DND-41 (cell line): ENCODE measurements around the gene NUDT22.

ENCODE experiments used
- ATAC-seq: fragments of 200-7000 bp; cut with Tn5 transposase; 3 replicates; pipeline ENCODE4 v1.9.1; 2021; ENCODE audit warnings: low read depth; ENCODE audit not compliant: insufficient read depth
- DNase-seq: peaks from one replicate; pipeline ENCODE4 v3.0.0-alpha.2; 2020
- H2AFZ ChIP-seq: 2 replicates; pipeline ENCODE4 v1.6.0; 2012; ENCODE audit warnings: low read depth, low read length
- H3K27ac ChIP-seq: 2 replicates; pipeline ENCODE4 v1.5.1; 2012; ENCODE audit warnings: low read length, inconsistent platforms
- H3K27me3 ChIP-seq: fragments of 200-600 bp; sonication (generic); 2 replicates; pipeline ENCODE4 v1.6.0; 2012; ENCODE audit warnings: low read length, mild to moderate bottlenecking, inconsistent platforms; ENCODE audit not compliant: insufficient read depth, poor library complexity
- H3K36me3 ChIP-seq: 2 replicates; pipeline ENCODE4 v1.5.1; 2012; ENCODE audit warnings: low read length, inconsistent platforms; ENCODE audit not compliant: insufficient read depth
- H3K4me1 ChIP-seq: 2 replicates; pipeline ENCODE4 v1.5.1; 2012; ENCODE audit warnings: mild to moderate bottlenecking, low read length; ENCODE audit not compliant: insufficient read depth
- H3K4me2 ChIP-seq: 2 replicates; pipeline ENCODE4 v1.6.0; 2012; ENCODE audit warnings: mild to moderate bottlenecking, moderate library complexity, low read length, inconsistent platforms; ENCODE audit not compliant: insufficient read depth
- H3K4me3 ChIP-seq, 2 experiments: fragments of 200-600 bp in 1 of 2; shearing (Covaris generic) in 1 of 2; 2 replicates each; pipeline ENCODE4 v1.5.1; 2012 to 2016; ENCODE audit warnings: inconsistent platforms in 2 of 2, low read length in 2 of 2, mild to moderate bottlenecking in 2 of 2, low read depth in 1 of 2, moderate library complexity in 1 of 2
- H3K79me2 ChIP-seq: 2 replicates; pipeline ENCODE4 v1.6.0; 2012; ENCODE audit warnings: low read length, inconsistent platforms; ENCODE audit not compliant: insufficient read depth
- H3K9ac ChIP-seq: 2 replicates; pipeline ENCODE4 v1.6.0; 2012; ENCODE audit warnings: low read depth, mild to moderate bottlenecking, inconsistent platforms, low read length, moderate library complexity
- H3K9me3 ChIP-seq: 2 replicates; pipeline ENCODE4 v1.5.1; 2012; ENCODE audit warnings: low read length, moderate library complexity, mild to moderate bottlenecking, inconsistent platforms; ENCODE audit not compliant: insufficient read depth, severe bottlenecking
- H4K20me1 ChIP-seq: 2 replicates; pipeline ENCODE4 v1.6.0; 2012; ENCODE audit warnings: low read length; ENCODE audit not compliant: insufficient read depth
- CTCF ChIP-seq: IDR thresholded peaks from 2 replicates; pipeline ENCODE4 v1.5.1; 2012; ENCODE audit warnings: borderline replicate concordance, low read length, moderate library complexity, mild to moderate bottlenecking; ENCODE audit not compliant: poor library complexity, severe bottlenecking; ENCODE audit errors: extremely low read depth
- EZH2 ChIP-seq: IDR thresholded peaks from 3 replicates; pipeline ENCODE4 v1.6.1; 2012; ENCODE audit warnings: borderline replicate concordance, low read depth, mild to moderate bottlenecking, moderate library complexity, low read length, inconsistent platforms; ENCODE audit not compliant: severe bottlenecking

The NUDT22 gene

GRCh38 chr11:64249038-64249437 is 23.0 kb downstream of the NUDT22 start:
- Histone ChIP-seq H3K27me3 (no peaks in the 10 kb centered on the region), H3K4me1 (peaks cover 52% of the 10 kb centered on the region), H3K27ac (no peak overlapping the region), H3K79me2 (peaks cover 28% of the 10 kb centered on the region), H4K20me1 (peaks cover 21% of the 10 kb centered on the region), H3K4me3 (no peak overlapping the region), H3K9me3 (no peaks in the 10 kb centered on the region), H2AFZ (no peak overlapping the region), H3K36me3 (peaks cover 12% of the 10 kb centered on the region), H3K9ac (no peak overlapping the region), H3K4me2 (no peak overlapping the region)
- DNase-seq = no peak
- TF ChIP-seq CTCF = no peak
- TF ChIP-seq EZH2 = no peak
- ATAC-seq = no peak

GRCh38 chr11:64249563-64250414 is 23.7 kb downstream of the NUDT22 start:
- Histone ChIP-seq H3K27me3 (no peaks in the 10 kb centered on the region), H3K4me1 (peaks cover 44% of the 10 kb centered on the region), H2AFZ (no peak overlapping the region), H3K27ac (no peak overlapping the region), H4K20me1 (peaks cover 17% of the 10 kb centered on the region), H3K79me2 (peaks cover 22% of the 10 kb centered on the region), H3K36me3 (peaks cover 10% of the 10 kb centered on the region), H3K4me3 (no peak overlapping the region), H3K4me2 (no peak overlapping the region), H3K9me3 (no peaks in the 10 kb centered on the region), H3K9ac (no peak overlapping the region)
- DNase-seq (no peak), ATAC-seq (no peak)
- TF ChIP-seq EZH2 (no peak), CTCF (no peak)

- peaks cover 37% of the 10 kb centered on the region for H3K4me1 ChIP-seq
- H3K79me2 ChIP-seq = peaks cover 14% of the 10 kb centered on the region
- peaks cover 11% of the 10 kb centered on the region for H3K36me3 ChIP-seq
- H3K27ac ChIP-seq = peak overlapping the region; percentile 63; the same call in 1 of the 2 replicates
- peak overlapping the region; percentile 14 to 77; a peak in 3 of 4 replicates for H3K4me3 ChIP-seq
- peaks cover 10% of the 10 kb centered on the region; the same call in 1 of the 2 replicates for H4K20me1 ChIP-seq
- H3K9me3 ChIP-seq = no peaks in the 10 kb centered on the region
- peak overlapping the region; percentile 99 for H3K4me2 ChIP-seq
- no peaks in the 10 kb centered on the region for H3K27me3 ChIP-seq
- ATAC-seq = no peak
- peak overlapping the region; percentile 69 for H3K9ac ChIP-seq
- TF ChIP-seq CTCF (no peak), EZH2 (no peak)
- no peak for DNase-seq
- peak overlapping the region; percentile 97 for H2AFZ ChIP-seq
Observed at GRCh38 chr11:64250415-64251015, 24.4 kb downstream of the NUDT22 start.
